ENCODE measurements around the gene USP7.

USP7 gene

GRCh38 chr16:8951447-8952280 lies 12.0 kb downstream of the USP7 start:
- DNase-seq: no peak

DNA sequence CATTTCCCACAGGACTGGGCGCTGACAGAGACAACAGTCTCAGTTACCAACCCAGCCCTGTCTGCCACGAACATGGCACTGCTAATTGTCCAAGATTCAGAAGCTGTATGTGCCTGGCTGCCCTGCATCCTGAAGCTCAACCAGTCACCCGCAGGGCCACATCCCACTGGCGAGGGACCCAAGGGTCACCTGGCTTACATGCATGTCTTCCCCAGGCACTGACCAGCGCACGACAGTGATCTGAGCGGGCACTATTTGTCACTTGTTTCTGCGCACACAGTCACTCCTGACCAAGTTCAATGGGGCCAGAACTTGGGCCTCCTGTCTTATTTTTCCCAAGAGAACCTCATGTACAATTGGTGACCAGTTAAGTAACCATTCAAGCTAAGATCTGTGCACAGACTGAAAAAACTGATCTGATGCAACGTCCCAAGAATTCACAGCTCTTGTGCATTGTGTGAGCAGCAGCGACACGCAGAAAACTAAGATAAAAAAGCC lies 13.1 kb downstream of the USP7 start:
- no peak for DNase-seq

DNA sequence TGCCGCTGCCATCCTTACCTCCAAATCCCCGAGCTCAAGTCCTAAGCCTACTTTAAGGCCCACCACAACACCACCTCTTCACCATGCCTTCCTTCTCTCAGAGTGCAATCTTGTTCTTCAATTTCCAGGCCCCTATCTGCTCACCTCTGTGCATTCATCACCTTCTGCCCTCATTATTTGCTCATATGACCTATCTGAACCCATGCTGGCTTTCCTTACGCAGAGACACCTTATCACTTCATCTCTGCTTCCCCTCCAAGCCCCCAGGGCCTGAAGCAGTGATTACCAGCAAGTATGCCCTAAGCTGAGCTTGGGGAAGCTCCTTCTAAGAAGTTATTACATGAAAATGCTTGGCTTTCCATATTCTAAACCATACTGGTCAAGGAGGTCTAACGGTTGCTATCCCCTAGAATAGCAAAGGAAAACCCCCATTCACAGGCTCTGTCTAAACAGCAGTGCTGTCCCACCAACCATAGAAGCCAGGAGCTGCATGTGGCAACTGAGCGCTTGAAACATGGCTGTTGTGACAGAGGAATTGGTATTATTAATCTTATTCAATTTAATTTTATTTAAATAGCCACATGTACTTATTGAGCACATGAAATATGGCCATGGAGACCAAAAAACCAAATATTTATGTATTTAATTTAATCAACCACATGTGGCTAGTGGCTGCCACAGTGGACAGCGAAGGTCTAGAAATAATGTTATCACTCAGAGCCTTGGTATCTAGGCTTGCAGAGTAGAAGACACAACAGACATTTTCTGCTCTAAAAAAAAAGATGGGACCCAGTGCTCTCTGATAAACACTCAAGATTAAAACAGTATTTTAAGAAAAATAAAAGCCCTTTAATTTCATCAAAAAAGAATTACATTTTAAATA lies 13.9 kb downstream of the USP7 start:
- no peak for DNase-seq

DNA sequence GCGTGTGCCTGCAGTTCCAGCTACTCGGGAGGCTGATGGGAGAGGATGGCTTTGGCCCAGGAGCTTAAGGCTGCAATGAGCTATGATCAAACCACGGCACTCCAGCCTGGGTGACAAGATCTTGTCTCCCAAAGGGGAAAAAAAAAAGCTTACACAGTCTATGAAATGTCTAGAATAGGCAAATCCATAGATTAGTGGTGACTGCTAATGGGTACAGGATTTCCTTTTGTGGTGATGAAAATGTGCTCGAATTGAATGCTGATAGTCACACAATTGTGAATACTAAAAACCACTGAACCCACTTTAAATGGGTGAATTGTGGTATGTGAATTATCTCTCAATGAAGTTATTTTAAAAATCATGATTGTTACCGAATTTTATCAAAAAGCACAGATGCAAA lies 14.9 kb downstream of the USP7 start:
- DNase-seq: no peak

GRCh38 chr16:8948069-8948593 lies 15.6 kb downstream of the USP7 start:
- no peak for DNase-seq

DNA sequence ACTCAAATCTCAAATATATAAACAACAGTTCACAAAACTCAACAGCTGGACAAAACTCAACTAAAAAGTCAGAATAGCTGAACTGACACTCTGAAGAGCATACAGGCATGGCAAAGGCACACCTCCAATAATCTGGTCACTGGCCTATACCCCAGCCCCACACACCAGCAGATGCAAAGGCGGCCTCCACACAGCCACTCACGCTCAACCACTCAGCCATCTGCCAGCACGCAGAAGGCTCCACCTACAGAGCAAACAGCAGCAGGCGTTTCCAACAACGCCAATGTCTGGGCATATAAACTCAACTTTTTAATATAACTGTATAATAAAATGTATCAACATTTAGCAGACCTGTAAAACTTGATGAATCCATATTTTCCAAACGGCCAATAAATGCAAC lies 17.2 kb downstream of the USP7 start:
- no peak for DNase-seq

DNA sequence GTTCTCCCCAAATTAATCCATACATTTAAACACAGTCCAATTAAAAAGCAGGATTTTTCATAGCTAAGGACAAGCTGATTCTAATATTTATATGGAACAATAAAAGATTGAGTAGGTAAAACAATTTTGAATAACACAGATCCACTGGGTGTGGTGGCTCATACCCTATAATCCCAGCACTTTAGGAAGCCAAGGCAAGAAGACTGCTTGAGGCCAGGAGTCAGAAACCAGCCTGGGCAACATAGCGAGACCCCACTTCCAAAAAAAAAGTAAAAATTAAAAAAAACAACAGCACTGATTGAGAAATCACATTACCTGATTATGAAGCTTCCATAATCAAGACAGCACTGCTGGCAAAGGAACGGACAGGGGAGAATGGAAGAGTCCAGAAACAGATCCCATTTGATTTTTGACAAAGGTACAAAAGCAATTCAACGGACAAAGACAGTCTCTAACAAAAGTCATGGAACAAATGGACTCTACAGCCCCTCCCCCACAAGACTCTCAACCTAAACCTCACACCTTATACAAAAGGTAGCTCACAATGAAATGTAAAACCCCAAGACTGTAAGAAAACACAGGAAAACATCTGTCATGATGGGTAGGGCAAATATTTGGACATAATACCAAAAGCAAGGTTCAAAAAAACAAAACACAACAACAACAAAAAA lies 17.9 kb downstream of the USP7 start:
- no peak for DNase-seq

DNA sequence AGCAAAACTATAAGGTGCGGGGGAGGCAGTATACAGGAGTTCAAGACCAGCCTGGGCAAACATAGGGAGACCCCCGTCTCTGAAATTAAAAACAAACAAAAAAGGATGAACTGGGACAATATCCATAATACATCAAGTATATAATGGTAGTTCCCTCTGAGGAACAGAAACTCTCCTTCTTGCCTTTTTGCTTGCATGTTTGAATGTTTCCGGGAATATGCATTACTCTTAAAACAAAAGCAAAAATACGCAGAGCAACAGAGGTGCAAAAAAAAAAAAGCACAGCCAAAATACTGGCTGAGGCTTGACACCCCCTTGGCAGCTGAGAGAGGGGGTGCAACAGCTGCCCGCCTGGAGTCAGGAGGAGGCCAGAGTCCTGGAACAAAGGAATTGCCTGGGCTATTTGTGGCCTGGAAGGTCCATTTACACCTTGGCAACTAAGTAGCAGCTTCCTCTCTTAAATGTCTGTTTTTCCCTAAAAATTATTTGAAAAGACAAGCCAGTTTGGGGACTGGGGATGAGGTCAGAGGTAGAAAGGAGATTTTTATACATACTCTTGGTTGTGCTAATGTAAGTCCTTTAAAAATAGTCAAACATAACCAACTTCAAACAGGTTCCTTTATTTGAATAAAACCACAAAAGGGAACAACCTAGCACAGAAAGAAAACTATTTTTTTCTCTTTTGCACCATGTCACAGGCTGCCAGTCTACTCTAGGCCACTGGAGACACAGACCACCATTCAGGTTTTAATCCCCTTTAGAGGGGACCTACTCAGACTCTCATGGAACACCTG lies 19.5 kb downstream of the USP7 start:
- DNase-seq: no peak

DNA sequence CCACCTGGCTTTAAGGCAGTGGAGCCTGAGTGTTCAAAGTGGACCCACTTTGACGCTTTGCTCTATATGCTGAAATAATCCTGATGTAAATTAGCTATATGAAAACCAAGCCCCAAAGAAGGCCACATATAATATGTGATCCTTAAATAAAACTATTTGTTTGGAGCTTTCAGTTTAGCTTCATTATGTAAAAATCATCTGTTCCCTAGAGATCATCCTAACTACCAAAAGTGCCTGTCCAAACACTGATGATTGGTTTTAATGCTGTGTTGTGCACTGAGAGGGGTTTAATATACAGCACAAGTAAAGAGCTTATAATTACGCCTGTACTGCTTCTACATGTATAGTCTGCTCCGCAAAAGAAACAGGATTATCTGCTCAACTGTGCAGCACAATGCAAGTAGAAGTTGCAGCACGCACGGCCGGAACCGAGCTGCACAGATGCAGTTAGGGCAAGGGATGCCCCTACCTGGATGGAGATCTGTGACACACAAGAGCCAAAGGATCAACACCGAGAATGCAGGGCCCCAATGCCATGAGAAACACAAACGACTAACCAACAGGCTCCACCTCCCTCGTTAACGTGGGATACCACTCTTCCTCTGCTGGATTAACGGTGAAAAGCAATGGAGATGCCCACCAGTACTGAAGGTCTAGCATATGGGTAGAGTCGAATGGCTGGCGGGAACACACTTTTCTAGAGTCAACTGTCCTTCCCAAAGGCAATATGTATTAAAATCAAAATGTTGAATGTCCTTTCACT lies 20.5 kb downstream of the USP7 start:
- DNase-seq: no peak

DNA sequence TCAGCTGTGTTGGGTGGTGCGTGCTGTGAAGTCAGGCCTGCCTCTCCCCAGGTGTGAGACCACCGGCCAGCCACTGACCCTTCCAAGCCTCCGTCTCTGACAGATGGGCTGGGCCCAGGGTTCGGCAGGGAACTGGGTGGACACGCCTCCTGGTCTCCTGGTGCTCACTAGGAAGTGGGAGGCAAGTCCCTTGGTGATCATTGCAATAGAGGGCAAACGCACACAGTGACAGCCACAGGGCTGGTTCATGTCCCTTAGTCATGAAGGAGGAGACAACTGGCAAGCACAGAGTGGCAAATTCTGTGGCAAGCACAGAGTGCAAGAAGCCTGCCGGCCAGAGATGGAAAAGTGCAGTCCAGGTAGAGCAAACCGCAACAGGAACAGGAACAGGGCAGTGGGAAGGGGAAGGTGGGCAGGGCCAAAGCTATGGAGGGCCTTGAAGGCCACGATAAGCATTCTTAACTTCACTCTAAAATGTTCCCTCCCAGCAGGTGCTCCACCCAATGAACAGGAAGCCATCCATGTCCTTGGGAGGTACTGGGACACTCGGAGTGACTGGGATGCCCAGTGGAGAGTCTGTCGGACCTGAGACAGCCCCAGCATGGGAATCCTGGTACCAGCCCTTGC lies 21.9 kb downstream of the USP7 start:
- DNase-seq: no peak

- DNase-seq: no peak
These were observed 25.9 kb downstream of the USP7 start for GRCh38 chr16:8937803-8938202.

- DNase-seq: peak; percentile 47
These were observed 27.3 kb downstream of the USP7 start for GRCh38 chr16:8936421-8936820.

DNA sequence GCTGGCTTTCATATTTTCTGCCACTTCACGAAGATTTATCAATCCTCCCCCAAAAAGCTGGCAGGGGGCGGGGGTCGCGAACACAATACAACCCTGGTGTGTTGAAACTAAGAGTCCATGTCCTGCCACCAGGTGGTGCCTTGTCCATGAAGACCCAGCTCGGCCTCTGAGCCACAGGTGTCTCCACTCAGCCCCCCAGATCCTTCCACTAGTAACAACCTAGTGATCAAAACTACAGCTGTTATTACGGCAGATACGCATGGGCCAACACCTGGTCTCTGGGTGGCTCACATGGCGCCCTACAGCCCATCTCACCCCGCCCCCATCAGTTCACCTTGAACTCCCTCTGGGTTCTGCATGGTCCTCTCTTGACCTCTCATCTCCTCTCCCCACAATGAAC lies 27.7 kb downstream of the USP7 start:
- no peak for DNase-seq

GRCh38 chr16:8934601-8935000 lies 29.1 kb downstream of the USP7 start:
- DNase-seq: no peak

DNA sequence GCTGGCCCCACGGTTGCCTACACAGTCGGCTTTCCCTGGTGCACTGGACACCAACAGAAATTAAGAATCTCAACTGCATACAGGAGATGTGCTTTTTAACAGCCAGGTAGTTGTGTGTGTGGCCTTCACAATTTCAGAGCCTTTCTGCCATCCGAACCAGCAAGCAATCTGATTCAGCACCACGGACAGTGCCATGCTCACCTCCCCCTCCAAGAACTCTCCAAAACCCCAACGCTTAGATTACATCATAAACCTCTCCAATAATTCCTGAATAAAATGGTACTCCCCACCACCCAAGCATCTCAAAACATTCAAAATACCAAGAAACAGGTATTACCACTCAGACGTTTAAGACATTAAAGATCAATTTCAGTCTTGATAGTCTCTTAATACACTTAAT lies 31.8 kb downstream of the USP7 start:
- DNase-seq: peak; percentile 19

- DNase-seq: no peak
These were observed 34.5 kb downstream of the USP7 start for GRCh38 chr16:8929086-8929748.

DNA sequence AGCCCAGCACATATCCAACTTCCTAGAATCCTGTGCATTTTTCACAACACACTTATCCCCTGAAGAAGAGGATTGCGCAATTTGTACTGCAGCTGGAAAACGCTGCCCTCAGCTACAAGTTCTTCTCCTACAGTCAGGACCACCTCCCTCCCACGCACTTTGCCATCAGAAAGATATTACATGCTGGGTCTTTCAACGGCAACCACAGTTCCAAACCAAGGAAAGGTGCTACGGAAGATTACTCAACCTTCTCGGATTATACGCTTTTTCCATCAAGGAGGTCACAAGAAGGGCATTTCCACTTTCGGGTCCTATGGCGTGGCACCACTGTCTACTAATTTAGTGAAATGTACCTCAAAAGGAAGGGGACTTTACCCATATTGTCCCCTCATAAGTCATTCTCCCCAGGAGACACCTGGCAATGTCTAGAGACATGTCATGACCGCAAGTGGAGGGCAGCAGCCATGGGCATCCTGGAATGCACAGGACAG lies 35.2 kb downstream of the USP7 start:
- no peak for DNase-seq

GRCh38 chr16:8926827-8927226 lies 36.9 kb downstream of the USP7 start:
- DNase-seq: no peak

DNA sequence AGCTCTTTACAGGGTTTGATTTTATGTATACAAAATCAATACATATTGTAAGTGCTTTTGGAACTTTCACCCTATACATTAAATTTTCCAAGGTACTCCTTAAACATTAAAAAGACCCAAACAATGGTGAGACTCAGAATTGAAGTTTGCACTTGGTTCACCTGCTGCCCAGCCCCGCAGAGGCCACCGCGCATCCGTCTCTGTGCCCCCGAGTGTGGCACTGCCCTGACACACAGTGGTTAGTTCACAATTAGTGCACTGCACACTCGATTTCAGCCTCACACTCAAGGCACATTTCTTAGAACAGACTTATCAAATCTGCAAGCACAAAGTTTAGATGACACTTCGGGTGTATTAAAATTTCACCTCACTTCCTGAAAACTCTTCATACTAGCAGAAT lies 38.3 kb downstream of the USP7 start:
- DNase-seq: no peak

DNA sequence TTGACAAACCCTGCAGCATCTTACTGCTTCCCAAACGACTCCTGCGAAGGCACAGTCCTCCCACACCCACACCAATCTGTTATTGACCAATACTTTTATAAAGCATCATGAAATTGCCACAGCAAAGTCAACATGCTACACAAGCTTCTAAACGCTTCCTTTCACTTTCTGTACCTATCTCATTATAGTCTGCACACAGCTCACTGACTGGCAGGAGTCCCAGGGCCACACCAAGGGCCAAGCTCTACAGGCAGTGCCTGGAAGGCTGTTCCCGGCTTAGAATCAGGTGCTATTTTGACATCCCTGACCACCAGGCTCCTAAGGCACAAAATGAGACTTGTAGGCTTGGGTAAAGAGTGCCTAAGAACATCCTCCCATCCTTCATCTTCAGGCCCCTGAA lies 39.5 kb downstream of the USP7 start:
- no peak for DNase-seq
